Dendritic cell treated with granulocyte-macrophage colony-stimulating factor and Interleukin-4, amounts not matched to agents 40 ng/mL and 50 ng/mL, for 4 days (primary cell): ENCODE measurements around the gene LRRC71.

ENCODE experiments used
- H3K27ac Mint-ChIP-seq: one replicate; pipeline ENCODE4 v1.8.0; 2022; ENCODE audit warnings: mild to moderate bottlenecking, mixed read lengths
- H3K27me3 Mint-ChIP-seq: one replicate; pipeline ENCODE4 v1.8.0; 2022; ENCODE audit warnings: mild to moderate bottlenecking, mixed read lengths
- H3K36me3 Mint-ChIP-seq: one replicate; pipeline ENCODE4 v1.8.0; 2022; ENCODE audit warnings: low read depth, mixed read lengths
- H3K4me1 Mint-ChIP-seq: one replicate; pipeline ENCODE4 v1.8.0; 2022; ENCODE audit warnings: low read depth, mixed read lengths
- H3K4me3 Mint-ChIP-seq: one replicate; pipeline ENCODE4 v1.8.0; 2022; ENCODE audit warnings: mild to moderate bottlenecking, moderate library complexity, mixed read lengths
- H3K9me3 Mint-ChIP-seq: one replicate; pipeline ENCODE4 v1.8.0; 2022; ENCODE audit warnings: mixed read lengths
- intact Hi-C: fragments of 100-400 bp; cut with micrococcal nuclease; formaldehyde crosslinking; loops from one replicate; pipeline ENCODE4 v1.15.0; 2022

LRRC71 gene

GRCh38 chr1:156970017-156970416 is 49.6 kb downstream of the LRRC71 start:
- H3K36me3 Mint-ChIP-seq, result peaks cover 90% of the 10 kb centered on the region
- H3K27me3 Mint-ChIP-seq, result no peaks in the 10 kb centered on the region

GRCh38 chr1:156973417-156973816 is 53.0 kb downstream of the LRRC71 start:
- Mint-ChIP-seq H3K36me3 (peaks cover 90% of the 10 kb centered on the region), H3K27ac (no peak overlapping the region), H3K4me3 (no peak overlapping the region), H3K4me1 (no peaks in the 10 kb centered on the region), H3K27me3 (no peaks in the 10 kb centered on the region), H3K9me3 (no peaks in the 10 kb centered on the region)
- intact Hi-C loops, result no loop called here

More at GRCh38 chr1:156970017-156970416, 49.6 kb downstream of the LRRC71 start:
- no peak overlapping the region for H3K4me3 Mint-ChIP-seq
- no peaks in the 10 kb centered on the region for H3K4me1 Mint-ChIP-seq
- no peak overlapping the region for H3K27ac Mint-ChIP-seq
- no peaks in the 10 kb centered on the region for H3K9me3 Mint-ChIP-seq
- intact Hi-C loops, result no loop called here

DNA sequence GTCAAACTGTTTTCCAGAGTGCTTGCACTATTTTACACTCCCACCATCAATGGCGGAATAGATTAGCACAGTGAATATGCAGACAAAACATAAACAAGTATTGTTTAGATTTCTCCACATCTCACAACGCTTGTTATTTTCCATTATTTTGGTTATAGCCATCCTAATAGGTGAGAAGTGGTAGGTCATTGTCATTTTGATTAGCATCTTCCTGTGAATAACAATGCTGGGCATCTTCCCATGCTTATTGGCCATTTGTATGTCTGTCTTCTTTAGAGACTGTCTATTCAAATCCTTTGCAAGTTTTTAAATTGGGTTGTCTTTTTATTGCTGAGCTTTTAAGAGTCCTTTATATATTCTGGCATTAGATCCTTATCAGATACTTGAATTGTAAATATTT is 54.7 kb downstream of the LRRC71 start:
- Mint-ChIP-seq H3K27me3 (no peaks in the 10 kb centered on the region), H3K4me1 (no peaks in the 10 kb centered on the region), H3K27ac (no peak overlapping the region), H3K36me3 (peaks cover 91% of the 10 kb centered on the region), H3K4me3 (no peak overlapping the region), H3K9me3 (no peaks in the 10 kb centered on the region)
- intact Hi-C loops, result no loop called here

DNA sequence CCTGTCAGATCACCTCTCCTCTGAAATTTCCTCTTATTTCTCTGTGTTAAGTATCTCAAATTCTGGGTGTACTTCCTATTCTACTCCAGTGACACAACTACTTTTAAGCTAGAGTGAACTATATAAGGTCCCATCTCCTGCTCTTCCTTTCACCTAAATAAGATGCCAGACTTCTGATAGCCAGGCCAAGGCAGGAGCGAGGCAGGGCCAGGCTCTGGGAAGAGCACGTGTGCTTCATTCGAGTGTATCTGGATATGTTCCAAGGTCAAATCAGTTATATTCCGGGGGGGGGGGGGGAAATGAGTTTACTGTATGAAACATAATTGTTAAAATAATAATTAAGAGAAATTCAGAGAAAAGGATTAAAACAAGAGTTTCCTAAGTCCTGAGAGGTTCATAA is 60.1 kb downstream of the LRRC71 start:
- H3K9me3 Mint-ChIP-seq, result no peaks in the 10 kb centered on the region
- H3K36me3 Mint-ChIP-seq, result peaks cover 96% of the 10 kb centered on the region
- no peak overlapping the region for H3K4me3 Mint-ChIP-seq
- H3K27ac Mint-ChIP-seq, result no peak overlapping the region
- no peaks in the 10 kb centered on the region for H3K4me1 Mint-ChIP-seq
- intact Hi-C loops, result no loop called here
- H3K27me3 Mint-ChIP-seq, result no peaks in the 10 kb centered on the region
